Caco-2 (cell line): ENCODE data around the gene PLEK2. TPM values are rescaled to one million over a fixed set of nuclear protein-coding genes. Genes with fewer than 3 reads are reported as not detected.
A peak's percentile ranks its signal among the peaks of the same experiment; 100 is the strongest.

ENCODE experiments used
- BruUV-seq: library from RNA; stranded (reverse); fragments of 400-500 nt; replicated peaks from 2 replicates; lab custom pipeline; 2021; lab: Mats Ljungman, UMichigan
- CTCF ChIA-PET: fragments of 300-600 bp; sonication (Branson Sonifier 250); formaldehyde crosslinking; loops from one replicate; lab custom pipeline; 2022; ENCODE audit warnings: antibody characterized with exemption; lab: Charles Lee
- POLR2A ChIA-PET: fragments of 300-600 bp; sonication (Branson Sonifier 250); formaldehyde crosslinking; loops from one replicate; lab custom pipeline; 2022; ENCODE audit warnings: antibody characterized with exemption; lab: Charles Lee
- DNase-seq, 2 experiments: peaks; one replicate each; pipeline versions ENCODE4 v3.0.0 to v3.0.0-alpha.2; 2020 to 2022
- H3K27me3 ChIP-seq: replicated peaks from 2 replicates; pipeline ENCODE4 v1.6.0; 2011; ENCODE audit warnings: low read length; ENCODE audit not compliant: control insufficient read depth, insufficient read depth
- H3K36me3 ChIP-seq: 2 replicates; pipeline ENCODE4 v1.5.1; 2011; ENCODE audit warnings: low read length; ENCODE audit not compliant: control insufficient read depth, insufficient read depth
- H3K4me1 ChIP-seq: fragments of 250-450 bp; sonication (Bioruptor Pico); 2 replicates; pipeline ENCODE4 v1.5.1; 2020; ENCODE audit warnings: mild to moderate bottlenecking
- H3K4me3 ChIP-seq: 2 replicates; pipeline ENCODE4 v1.5.1; 2011; ENCODE audit warnings: low read depth, mild to moderate bottlenecking, control low read depth, low read length
- H3K9me3 ChIP-seq: fragments of 250-450 bp; sonication (Bioruptor Pico); 2 replicates; pipeline ENCODE4 v1.5.1; 2020; ENCODE audit warnings: mild to moderate bottlenecking, moderate library complexity
- H3K27ac Mint-ChIP-seq: one replicate; pipeline ENCODE4 v1.8.0; 2022; ENCODE audit warnings: mixed read lengths; ENCODE audit not compliant: unreplicated experiment
- H3K27me3 Mint-ChIP-seq: one replicate; pipeline ENCODE4 v1.8.0; 2022; ENCODE audit warnings: mixed read lengths; ENCODE audit not compliant: insufficient read depth, unreplicated experiment
- H3K36me3 Mint-ChIP-seq: one replicate; pipeline ENCODE4 v1.8.0; 2022; ENCODE audit warnings: mild to moderate bottlenecking, mixed read lengths; ENCODE audit not compliant: insufficient read depth, unreplicated experiment
- H3K4me1 Mint-ChIP-seq: one replicate; pipeline ENCODE4 v1.8.0; 2022; ENCODE audit warnings: low read depth, mixed read lengths; ENCODE audit not compliant: unreplicated experiment
- H3K4me3 Mint-ChIP-seq: one replicate; pipeline ENCODE4 v1.8.0; 2022; ENCODE audit warnings: mild to moderate bottlenecking, moderate library complexity, mixed read lengths; ENCODE audit not compliant: unreplicated experiment
- H3K9me3 Mint-ChIP-seq: one replicate; pipeline ENCODE4 v1.8.0; 2022; ENCODE audit warnings: mixed read lengths; ENCODE audit not compliant: unreplicated experiment
- CTCF ChIP-seq, 2 experiments: fragments of 200-600 bp in 1 of 2; IDR thresholded peaks; 1 replicate in 1 of 2; 2 replicates in 1 of 2; pipeline versions ENCODE4 v1.5.1 to v1.8.0; 2011 to 2022; ENCODE audit warnings: antibody characterized with exemption in 1 of 2, control low read depth in 1 of 2, inconsistent platforms in 1 of 2, low read depth in 1 of 2, low read length in 1 of 2, mild to moderate bottlenecking in 1 of 2, moderate library complexity in 1 of 2; ENCODE audit not compliant: insufficient read depth in 1 of 2, severe bottlenecking in 1 of 2, unreplicated experiment in 1 of 2
- intact Hi-C: fragments of 100-400 bp; cut with micrococcal nuclease; formaldehyde crosslinking; loops from one replicate; pipeline ENCODE4 v1.10.0; 2022; ENCODE audit not compliant: unreplicated experiment
- total RNA-seq: library from RNA; stranded (reverse); gene quantifications from 2 replicates; pipeline ENCODE4 v1.2.3, GENCODE V29; 2022

The PLEK2 gene
- total RNA-seq, 1 experiment from 2014 or later: 36.5 TPM

DNA sequence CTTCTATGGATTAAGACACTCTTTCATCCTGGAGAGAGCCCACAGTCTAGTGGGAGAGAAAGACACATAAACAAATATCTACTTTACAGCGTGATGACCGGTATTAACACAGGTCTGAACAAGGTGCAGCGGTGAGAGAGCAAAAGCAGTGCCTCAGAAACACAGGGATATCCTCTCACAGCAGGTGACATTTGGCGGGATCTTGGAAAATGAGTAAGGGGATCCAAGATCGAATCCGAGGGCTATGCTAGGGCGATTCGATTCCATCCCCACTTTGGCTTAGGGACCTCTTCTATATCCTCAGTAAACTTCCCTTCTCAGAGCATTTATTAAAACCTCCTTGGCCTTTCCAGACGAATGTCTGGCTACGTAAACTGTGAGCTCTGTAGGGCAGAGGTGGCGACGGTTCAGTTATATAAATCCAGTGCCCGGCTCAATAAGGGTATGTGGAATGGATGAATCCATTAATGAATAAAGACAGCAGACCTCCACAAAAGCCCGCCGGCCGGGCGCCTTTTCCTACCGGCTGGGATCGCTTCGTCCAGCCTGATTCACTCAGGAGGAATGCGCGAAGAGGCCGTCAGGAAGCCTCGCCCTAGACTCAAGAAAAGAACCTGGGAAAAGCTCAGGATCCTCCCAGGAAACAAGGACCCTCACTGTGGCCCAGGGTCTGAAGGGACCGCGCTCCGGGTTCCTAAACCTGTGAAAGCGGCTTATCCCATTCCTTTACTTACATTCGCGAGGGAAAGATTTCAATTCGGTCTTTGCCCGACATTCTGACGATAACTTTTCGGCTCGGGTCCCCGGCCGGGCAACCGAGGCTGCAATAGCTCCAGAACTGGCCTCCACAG, 52.8 kb downstream of the PLEK2 start:
- Mint-ChIP-seq H3K36me3 (peaks cover 20% of the 10 kb centered on the region), H3K27ac (peak overlapping the region; percentile 96), H3K9me3 (no peaks in the 10 kb centered on the region), H3K4me3 (peak overlapping the region; percentile 85), H3K4me1 (peaks cover 7% of the 10 kb centered on the region), H3K27me3 (no peaks in the 10 kb centered on the region)
- Histone ChIP-seq H3K4me1 (peaks cover 6% of the 10 kb centered on the region; the same call in 1 of the 2 replicates), H3K27me3 (no peaks in the 10 kb centered on the region), H3K4me3 (peak overlapping the region; percentile 58), H3K9me3 (no peaks in the 10 kb centered on the region), H3K36me3 (no peaks in the 10 kb centered on the region)
- POLR2A ChIA-PET: interaction anchor here (0.6 to 1.3 kb wide), 7 partner anchors 48 to 337 kb away, joined by 3 to 5 read pairs (median 4); partner anchors contain the start of genes PALS1, PLEKHH1 and RDH11
- peak in 1 of 2 experiments; percentile 52 for DNase-seq
- TF ChIP-seq CTCF (IDR thresholded peaks at IDR 0.05; ENCODE audit: insufficient read depth in 1 of 2, low read depth in 1 of 2, low read length in 1 of 2, severe bottlenecking in 1 of 2, unreplicated experiment in 1 of 2): no peak
- BruUV-seq: TSS peak; percentile 37
- intact Hi-C loops: loop anchor here (1.0 kb wide), 1 partner anchor 118 kb away; the partner anchor contains the start of gene PALS1
- CTCF ChIA-PET: interaction anchor here (0.6 to 0.9 kb wide), 13 partner anchors 8 to 813 kb away, joined by 3 to 5 read pairs (median 3); no protein-coding TSS in a partner anchor

DNA sequence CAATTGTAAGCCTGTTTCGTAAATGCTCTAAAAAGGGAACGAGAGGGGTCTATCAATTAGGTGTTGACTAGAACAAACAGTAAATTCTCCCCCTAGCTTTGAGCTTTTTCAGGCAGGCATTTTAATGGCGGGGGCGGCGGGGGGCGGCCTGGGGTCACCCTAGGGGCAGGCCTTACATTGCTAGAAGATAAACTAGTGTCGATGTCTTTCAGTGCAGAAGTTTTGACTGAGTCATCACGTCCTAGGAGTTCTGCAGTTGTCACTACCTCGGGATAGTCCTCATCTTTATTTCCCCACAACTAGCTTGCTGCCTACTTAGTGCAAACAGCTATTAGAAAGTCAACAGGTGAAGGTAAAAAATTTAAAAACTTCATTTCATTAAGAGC, 54.0 kb downstream of the PLEK2 start:
- intact Hi-C loops: no loop called here
- Histone ChIP-seq H3K27me3 (no peaks in the 10 kb centered on the region), H3K9me3 (no peaks in the 10 kb centered on the region), H3K4me1 (peaks cover 6% of the 10 kb centered on the region; the same call in 1 of the 2 replicates), H3K36me3 (no peaks in the 10 kb centered on the region), H3K4me3 (no peak overlapping the region)
- peak overlapping the region; percentile 96 for H3K27ac Mint-ChIP-seq
- H3K4me1 Mint-ChIP-seq: peaks cover 7% of the 10 kb centered on the region
- no peak for TF ChIP-seq CTCF (IDR thresholded peaks at IDR 0.05; ENCODE audit: insufficient read depth in 1 of 2, low read depth in 1 of 2, low read length in 1 of 2, severe bottlenecking in 1 of 2, unreplicated experiment in 1 of 2)
- BruUV-seq: no TSS peak
- no peaks in the 10 kb centered on the region for H3K9me3 Mint-ChIP-seq
- no peaks in the 10 kb centered on the region for H3K27me3 Mint-ChIP-seq
- peaks cover 13% of the 10 kb centered on the region for H3K36me3 Mint-ChIP-seq
- H3K4me3 Mint-ChIP-seq: peak overlapping the region; percentile 85
- POLR2A ChIA-PET: interaction anchor here (0.6 kb wide), 1 partner anchor 178 kb away, joined by 3 read pairs; no protein-coding TSS in a partner anchor
- CTCF ChIA-PET: no interaction called here
- no peak for DNase-seq

DNA sequence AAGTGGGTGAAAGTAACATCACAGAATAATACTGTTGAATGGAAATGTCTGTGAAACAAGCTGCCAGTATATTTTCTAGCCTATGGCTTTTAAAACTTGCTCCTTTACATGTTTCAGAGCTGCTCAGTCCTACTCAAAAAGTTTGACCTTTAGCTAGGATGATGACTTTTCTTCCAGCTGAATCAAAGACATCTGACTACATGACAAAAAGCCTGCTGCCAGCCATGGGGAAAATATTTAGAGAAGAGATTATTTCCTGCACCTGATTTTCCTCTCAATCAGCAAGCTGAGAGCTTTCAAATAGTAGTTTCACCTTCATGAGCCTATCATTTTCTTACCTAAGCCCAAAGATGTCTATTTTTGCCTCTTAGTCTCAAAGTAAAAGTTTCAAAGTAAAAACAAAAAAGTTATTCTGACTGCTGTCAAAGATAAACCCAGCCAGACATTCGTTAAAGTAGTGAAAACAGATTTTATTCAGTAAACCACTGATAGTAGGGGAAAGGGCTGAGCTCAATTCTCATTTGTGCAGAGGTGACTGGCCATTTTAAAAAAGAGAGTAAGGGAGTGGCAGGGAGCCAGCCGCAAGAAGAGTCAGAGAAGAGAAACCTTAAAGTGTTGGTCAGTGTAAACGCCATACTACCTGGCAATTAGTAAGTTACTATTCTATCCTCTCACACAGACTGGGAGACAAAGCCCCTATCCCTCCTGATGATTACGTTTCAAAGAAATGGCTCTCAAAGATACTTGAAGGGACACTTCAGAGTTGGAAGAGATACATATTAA, 54.6 kb downstream of the PLEK2 start:
- no peak overlapping the region for H3K27ac Mint-ChIP-seq
- DNase-seq: no peak
- Histone ChIP-seq H3K36me3 (no peaks in the 10 kb centered on the region), H3K4me3 (no peak overlapping the region), H3K27me3 (no peaks in the 10 kb centered on the region), H3K9me3 (no peaks in the 10 kb centered on the region), H3K4me1 (peaks cover 6% of the 10 kb centered on the region; the same call in 1 of the 2 replicates)
- intact Hi-C loops: no loop called here
- H3K9me3 Mint-ChIP-seq: no peaks in the 10 kb centered on the region
- peak overlapping the region; percentile 85 for H3K4me3 Mint-ChIP-seq
- no TSS peak for BruUV-seq
- peaks cover 7% of the 10 kb centered on the region for H3K4me1 Mint-ChIP-seq
- TF ChIP-seq CTCF (IDR thresholded peaks at IDR 0.05; ENCODE audit: insufficient read depth in 1 of 2, low read depth in 1 of 2, low read length in 1 of 2, severe bottlenecking in 1 of 2, unreplicated experiment in 1 of 2): no peak
- H3K36me3 Mint-ChIP-seq: peaks cover 18% of the 10 kb centered on the region
- H3K27me3 Mint-ChIP-seq: no peaks in the 10 kb centered on the region
- CTCF ChIA-PET: no interaction called here
- POLR2A ChIA-PET: interaction anchor here (0.6 kb wide), 1 partner anchor 179 kb away, joined by 3 read pairs; no protein-coding TSS in a partner anchor
